GM12878 (cell line): ENCODE measurements around the gene SELENBP1. TPM values are rescaled to one million over a fixed set of nuclear protein-coding genes. Genes with fewer than 3 reads are reported as not detected.

Experiments used
- EGR1 ChIP-seq, 2 experiments: IDR thresholded peaks; 1 replicate in 1 of 2; 2 replicates in 1 of 2; pipeline ENCODE4 v1.6.1; 2011 to 2012; ENCODE audit warnings: low read depth in 2 of 2, low read length in 2 of 2, borderline replicate concordance in 1 of 2, mild to moderate bottlenecking in 1 of 2, moderate library complexity in 1 of 2
- EP300 ChIP-seq, 2 experiments: fragments of 150-350 bp in 1 of 2; IDR thresholded peaks; 2 replicates each; pipeline ENCODE4 v1.6.1; 2011 to 2012; ENCODE audit warnings: low read depth in 2 of 2, low read length in 2 of 2, borderline replicate concordance in 1 of 2, improper control_type of control experiment in 1 of 2, inconsistent platforms in 1 of 2; ENCODE audit not compliant: control insufficient read depth in 1 of 2
- IKZF2 ChIP-seq, 2 experiments: fragments of 450-650 bp; IDR thresholded peaks; 2 replicates each; pipeline ENCODE4 v1.6.1; 2017; ENCODE audit warnings: mild to moderate bottlenecking in 2 of 2, moderate library complexity in 2 of 2
- JUNB ChIP-seq: IDR thresholded peaks from 2 replicates; pipeline ENCODE4 v1.6.1; 2016; ENCODE audit warnings: antibody characterized with exemption, mild to moderate bottlenecking
- NKRF ChIP-seq: fragments of 450-650 bp; conservative IDR thresholded peaks from 2 replicates; pipeline ENCODE4 v1.6.1; 2017; ENCODE audit warnings: mild to moderate bottlenecking, moderate library complexity
- RUNX3 ChIP-seq: IDR thresholded peaks from 2 replicates; pipeline ENCODE4 v1.6.1; 2012; ENCODE audit warnings: low read length, inconsistent platforms
- SPI1 ChIP-seq: IDR thresholded peaks from 2 replicates; pipeline ENCODE4 v1.6.1; 2011; ENCODE audit warnings: low read depth, mild to moderate bottlenecking, low read length, moderate library complexity, borderline replicate concordance; ENCODE audit not compliant: insufficient read depth
- ZBTB11 ChIP-seq: fragments of 450-650 bp; formaldehyde crosslinking; IDR thresholded peaks from 2 replicates; pipeline ENCODE4 v1.5.0; 2022; ENCODE audit warnings: mild to moderate bottlenecking, missing genetic modification characterization
- ZBTB33 ChIP-seq: fragments of 450-650 bp; IDR thresholded peaks from 2 replicates; pipeline ENCODE4 v1.6.1; 2017; ENCODE audit warnings: mild to moderate bottlenecking
- ZNF24 ChIP-seq: fragments of 450-650 bp; IDR thresholded peaks from 2 replicates; pipeline ENCODE4 v1.6.1; 2017; ENCODE audit warnings: antibody characterized with exemption, mild to moderate bottlenecking
- polyA plus RNA-seq, 11 experiments: library from polyadenylated mRNA; depleted of rRNA in 4 of 11; unstranded in 6 of 11; stranded (reverse) in 5 of 11; fragments of >200 nt; fragmentation: Nextera tagmentation in 4 of 11; fragmentation: Illumina TruSeq in 1 of 11; extraction: Ambion mirVana in 4 of 11; extraction: Trizol in 1 of 11; gene quantifications; 1 replicate in 1 of 11; 2 replicates in 10 of 11; pipeline versions ENCODE4 v1.2.1 to v1.2.3, GENCODE V29; 2011 to 2016; ENCODE audit warnings: inconsistent platforms in 2 of 11, missing spikeins in 2 of 11, low read depth in 1 of 11
- total RNA-seq, 4 experiments: library from RNA; depleted of rRNA in 3 of 4; stranded (reverse); fragments of >200 nt in 3 of 4; fragmentation: Illumina TruSeq in 1 of 4; extraction: Trizol in 1 of 4; gene quantifications; 2 replicates each; pipeline versions ENCODE4 v1.2.1 to v1.2.3, GENCODE V29; 2013 to 2021
- TF ChIP-seq, protein P1 (sequence below): IDR thresholded peaks from 2 replicates; pipeline ENCODE4 v1.6.1; 2012; ENCODE audit warnings: improper control_type of control experiment, low read depth, low read length; ENCODE audit not compliant: insufficient replicate concordance

SELENBP1 gene
- total and polyA plus RNA-seq, 10 of the 15 experiments (the other 5 are each of a cell fraction or from before 2014, with no cell fraction given), result 0.41 TPM; not detected in 9

DNA sequence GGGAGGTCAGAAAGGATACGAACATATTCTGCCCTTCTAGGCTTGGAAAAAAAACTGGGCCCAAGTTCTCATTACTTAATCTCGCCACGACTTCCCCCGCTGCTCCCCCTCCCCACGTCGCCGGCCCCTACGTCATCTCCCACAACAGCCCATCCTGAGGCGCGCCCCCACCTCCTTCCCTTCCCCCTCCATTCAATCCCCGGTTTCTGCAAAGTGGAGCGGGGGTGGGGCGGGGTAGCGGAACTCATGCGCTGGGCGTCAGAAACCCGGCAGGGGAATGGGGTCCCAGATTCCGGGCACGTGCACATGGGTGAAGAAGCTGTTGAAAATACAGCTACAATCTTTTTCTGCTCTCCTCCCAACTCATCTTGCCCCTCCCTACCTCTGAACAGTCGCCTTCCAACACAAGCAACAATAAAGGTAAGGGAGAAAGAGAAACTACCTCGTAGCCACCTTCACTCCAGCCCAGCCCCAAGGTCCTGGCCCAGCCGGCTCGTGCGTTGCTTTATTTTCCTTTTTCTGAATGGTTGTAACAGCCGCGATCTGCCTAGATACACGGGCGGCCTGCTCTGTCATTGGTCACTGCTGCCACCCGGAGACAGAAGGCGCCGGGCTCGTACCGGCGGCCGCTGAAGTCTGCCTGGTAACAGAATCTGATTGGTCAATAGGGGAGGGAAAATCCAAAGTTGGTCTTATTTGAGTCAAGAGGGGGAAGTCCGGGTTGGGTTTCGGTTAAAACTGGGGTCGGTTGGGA is 25.6 kb downstream of the SELENBP1 start, which contains the start of gene RFX5 (continued):
- TF ChIP-seq NKRF (no peak; the same call in 1 of the 2 replicates), SPI1 (peak; percentile 37; the same call in 1 of the 2 replicates), ZBTB11 (CRISPR knock-in tag) (0 out of 2 replicates have a peak, but pooled peaks have one; percentile 5), EP300 (IDR thresholded peaks at IDR 0.05; ENCODE audit: borderline replicate concordance in 1 of 2, control insufficient read depth in 1 of 2, low read depth in 2 of 2, low read length in 2 of 2) (peak; percentile 75 to 93), JUNB (peak; percentile 76), IKZF2 (IDR thresholded peaks at IDR 0.05) (peak; percentile 62 to 74; a peak in 3 of 4 replicates), ZBTB33 (no peak), RUNX3 (peak; percentile 77), ZNF24 (no peak), EGR1 (IDR thresholded peaks at IDR 0.05; ENCODE audit: borderline replicate concordance in 1 of 2, low read depth in 2 of 2, low read length in 2 of 2) (peak in 1 of 2 experiments; percentile 75; a peak in 2 of 3 replicates)
- TF ChIP-seq, protein P1, sequence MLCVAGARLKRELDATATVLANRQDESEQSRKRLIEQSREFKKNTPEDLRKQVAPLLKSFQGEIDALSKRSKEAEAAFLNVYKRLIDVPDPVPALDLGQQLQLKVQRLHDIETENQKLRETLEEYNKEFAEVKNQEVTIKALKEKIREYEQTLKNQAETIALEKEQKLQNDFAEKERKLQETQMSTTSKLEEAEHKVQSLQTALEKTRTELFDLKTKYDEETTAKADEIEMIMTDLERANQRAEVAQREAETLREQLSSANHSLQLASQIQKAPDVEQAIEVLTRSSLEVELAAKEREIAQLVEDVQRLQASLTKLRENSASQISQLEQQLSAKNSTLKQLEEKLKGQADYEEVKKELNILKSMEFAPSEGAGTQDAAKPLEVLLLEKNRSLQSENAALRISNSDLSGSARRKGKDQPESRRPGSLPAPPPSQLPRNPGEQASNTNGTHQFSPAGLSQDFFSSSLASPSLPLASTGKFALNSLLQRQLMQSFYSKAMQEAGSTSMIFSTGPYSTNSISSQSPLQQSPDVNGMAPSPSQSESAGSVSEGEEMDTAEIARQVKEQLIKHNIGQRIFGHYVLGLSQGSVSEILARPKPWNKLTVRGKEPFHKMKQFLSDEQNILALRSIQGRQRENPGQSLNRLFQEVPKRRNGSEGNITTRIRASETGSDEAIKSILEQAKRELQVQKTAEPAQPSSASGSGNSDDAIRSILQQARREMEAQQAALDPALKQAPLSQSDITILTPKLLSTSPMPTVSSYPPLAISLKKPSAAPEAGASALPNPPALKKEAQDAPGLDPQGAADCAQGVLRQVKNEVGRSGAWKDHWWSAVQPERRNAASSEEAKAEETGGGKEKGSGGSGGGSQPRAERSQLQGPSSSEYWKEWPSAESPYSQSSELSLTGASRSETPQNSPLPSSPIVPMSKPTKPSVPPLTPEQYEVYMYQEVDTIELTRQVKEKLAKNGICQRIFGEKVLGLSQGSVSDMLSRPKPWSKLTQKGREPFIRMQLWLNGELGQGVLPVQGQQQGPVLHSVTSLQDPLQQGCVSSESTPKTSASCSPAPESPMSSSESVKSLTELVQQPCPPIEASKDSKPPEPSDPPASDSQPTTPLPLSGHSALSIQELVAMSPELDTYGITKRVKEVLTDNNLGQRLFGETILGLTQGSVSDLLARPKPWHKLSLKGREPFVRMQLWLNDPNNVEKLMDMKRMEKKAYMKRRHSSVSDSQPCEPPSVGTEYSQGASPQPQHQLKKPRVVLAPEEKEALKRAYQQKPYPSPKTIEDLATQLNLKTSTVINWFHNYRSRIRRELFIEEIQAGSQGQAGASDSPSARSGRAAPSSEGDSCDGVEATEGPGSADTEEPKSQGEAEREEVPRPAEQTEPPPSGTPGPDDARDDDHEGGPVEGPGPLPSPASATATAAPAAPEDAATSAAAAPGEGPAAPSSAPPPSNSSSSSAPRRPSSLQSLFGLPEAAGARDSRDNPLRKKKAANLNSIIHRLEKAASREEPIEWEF, result no peak
